HG03520 (cell line): Measurements from ENCODE around the gene SLF1.

Source experiments
- ATAC-seq: cut with Tn5 transposase; IDR thresholded peaks from one replicate; pipeline ENCODE4 v1.9.1; 2021; ENCODE audit warnings: mild to moderate bottlenecking, moderate library complexity; ENCODE audit not compliant: unreplicated experiment

The SLF1 gene

DNA sequence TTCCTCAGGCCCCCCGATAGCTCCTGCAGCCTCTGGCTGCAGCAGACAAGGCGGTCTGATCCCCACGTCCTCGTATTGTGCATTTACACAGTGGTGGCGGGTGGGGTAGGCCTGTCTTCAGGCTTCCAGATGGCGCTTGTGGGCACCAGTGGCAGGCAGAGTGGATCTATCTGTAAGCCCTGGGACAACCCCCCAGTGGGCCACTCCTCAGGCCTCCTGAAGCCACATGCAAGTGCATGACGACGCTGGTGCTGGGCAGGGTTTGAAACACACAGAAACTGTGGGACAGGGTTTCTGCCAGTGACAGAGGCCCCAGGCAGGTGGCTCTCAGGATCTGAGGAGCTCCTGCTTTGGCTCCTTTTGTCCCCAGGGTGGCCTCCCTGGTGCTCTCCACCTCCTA is 42.0 kb downstream of the SLF1 start:
- ATAC-seq, result no peak

DNA sequence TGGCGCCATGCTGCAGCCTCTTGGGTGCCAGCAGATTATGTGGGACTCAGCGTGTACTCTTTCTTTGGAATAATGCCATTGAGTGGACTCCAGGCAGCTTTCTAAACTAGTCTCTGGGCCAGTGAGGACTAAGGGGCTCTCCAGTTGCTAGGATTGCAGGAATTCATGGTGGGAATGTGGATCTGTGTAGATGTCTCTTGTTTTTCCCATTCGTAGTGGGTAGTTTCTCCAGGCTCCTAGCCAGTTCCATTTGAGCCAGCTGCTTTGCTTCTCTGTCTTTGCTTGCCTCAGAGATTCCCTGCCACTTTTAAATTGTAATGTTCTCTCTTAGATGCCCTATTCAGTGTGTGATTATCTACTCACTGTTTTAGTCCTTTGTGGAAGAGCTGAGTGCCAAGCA is 42.6 kb downstream of the SLF1 start:
- no peak for ATAC-seq

DNA sequence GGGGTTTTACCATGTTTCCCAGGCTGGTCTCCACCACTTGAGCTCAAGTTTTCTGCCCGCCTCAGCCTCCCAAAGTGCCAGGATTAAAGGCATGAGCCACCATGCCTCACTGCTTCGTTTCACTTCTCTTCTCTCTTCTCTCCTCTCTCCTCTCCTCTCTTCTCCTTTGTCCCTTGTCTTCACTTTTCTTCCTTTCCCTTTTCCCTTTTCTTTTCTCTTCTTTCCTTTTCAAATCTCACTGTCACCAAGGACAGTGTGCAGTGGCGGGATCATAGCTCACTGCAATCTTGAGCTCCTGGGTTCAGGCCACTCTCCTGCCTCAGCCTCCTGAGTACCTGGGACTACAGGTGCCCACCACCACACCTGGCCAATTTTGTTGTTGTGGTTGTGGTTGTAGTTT is 49.5 kb downstream of the SLF1 start:
- ATAC-seq, result no peak

DNA sequence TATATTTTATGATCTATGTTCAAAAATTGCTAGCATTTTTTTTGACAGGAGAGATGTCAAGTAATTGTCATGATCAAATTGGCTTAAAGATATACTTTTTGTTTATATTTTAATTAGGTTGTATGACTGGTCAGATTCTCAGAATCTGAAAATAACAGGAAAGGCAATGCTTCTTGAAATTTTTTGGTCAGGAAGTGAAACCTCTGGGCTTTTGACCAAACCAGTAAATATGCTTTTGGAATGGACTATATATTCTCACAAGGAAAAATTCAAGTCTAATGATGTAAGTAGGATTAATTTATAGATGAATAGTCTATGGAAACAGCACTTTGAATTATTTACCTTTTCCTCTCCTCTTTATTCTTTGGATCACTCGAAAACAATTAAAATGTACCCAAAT is 52.3 kb downstream of the SLF1 start:
- ATAC-seq, result no peak

DNA sequence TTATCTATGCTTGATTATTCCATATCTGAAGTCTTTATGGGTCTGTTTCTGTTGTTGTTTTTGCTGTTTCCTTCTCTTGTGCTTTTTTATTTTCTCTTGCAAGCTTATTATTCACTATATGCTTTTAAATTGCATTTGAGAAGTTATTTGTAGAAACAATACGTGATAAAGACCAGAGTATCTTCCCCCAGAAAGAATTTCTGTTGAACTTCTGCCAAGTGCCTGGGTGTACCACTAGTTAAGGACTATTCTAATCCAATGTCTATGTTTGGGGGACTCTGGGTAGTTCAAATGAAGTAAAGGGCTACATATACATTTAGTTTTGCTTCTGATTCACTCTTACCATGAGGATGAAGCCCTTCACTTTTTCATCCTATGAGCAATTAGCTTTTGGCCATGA is 54.3 kb downstream of the SLF1 start:
- ATAC-seq, result no peak

DNA sequence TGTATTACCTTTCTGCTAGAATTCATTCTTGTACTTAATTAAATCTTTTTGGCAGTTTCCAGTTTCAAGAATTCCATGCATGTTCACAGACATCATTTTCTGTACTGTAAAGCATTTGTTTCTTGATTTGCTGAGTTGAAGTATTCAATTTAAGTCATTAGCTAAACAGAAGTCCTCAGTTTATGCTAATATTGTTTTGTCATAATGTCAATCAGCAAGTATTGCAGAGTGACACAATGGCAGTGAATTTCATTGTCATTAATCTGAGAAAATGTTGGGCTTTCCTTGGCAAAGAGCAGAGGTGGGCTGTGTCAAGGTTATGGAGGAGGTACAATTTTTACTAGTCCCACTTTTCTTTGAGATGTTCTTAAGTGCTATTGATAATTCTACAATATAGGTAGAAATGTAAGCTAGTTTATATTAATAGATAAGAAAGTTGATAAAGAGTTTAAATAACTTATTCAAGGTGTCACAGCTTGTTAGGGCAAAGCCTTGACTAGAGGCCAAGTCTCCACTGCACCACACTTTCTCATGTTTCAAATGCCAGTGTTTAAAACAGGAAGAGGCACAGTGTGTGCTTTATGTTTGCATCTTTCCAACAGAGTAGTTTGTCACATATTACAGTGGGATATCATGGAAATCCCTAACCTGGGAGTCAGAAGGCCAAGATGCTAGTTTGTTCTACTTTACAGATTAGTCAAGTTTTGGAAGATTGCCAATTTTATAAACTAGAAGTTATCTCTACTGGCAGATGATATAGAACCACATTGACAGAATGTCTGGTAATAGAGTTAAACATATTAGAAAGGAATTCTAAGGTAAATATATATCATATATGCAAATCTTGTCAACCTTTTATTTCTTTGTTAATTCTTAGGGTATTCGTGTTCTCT is 56.3 kb downstream of the SLF1 start:
- no peak for ATAC-seq

DNA sequence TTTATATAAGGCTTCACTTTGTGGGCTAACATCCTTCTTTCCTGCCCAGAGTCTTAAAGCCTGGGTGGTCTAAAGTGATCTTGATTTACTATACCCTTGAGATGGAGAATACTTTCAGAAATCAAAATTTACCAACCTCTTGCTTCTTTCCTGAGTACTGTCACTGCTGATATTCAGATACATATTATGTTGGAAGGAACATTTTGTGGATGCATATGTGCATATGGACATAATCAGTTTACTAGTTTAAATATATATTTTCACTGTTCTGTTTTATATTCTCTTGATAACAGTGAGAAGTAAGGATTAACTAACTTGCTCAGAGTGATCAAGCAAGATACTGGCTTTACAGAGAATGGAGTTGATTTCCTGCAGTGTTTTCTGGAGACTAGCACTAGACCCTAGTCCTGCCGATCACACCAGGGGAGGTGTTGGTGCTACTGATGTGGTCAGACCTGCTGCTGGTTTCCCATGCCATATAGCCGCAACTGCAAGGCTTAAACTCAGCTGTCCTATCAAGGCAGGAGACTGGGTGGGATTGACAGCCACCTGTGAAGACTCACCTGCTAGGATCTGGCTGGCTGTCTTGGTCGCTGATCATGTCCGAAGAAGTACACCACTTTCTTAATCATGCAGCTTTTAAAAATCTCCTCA is 57.6 kb downstream of the SLF1 start:
- no peak for ATAC-seq

DNA sequence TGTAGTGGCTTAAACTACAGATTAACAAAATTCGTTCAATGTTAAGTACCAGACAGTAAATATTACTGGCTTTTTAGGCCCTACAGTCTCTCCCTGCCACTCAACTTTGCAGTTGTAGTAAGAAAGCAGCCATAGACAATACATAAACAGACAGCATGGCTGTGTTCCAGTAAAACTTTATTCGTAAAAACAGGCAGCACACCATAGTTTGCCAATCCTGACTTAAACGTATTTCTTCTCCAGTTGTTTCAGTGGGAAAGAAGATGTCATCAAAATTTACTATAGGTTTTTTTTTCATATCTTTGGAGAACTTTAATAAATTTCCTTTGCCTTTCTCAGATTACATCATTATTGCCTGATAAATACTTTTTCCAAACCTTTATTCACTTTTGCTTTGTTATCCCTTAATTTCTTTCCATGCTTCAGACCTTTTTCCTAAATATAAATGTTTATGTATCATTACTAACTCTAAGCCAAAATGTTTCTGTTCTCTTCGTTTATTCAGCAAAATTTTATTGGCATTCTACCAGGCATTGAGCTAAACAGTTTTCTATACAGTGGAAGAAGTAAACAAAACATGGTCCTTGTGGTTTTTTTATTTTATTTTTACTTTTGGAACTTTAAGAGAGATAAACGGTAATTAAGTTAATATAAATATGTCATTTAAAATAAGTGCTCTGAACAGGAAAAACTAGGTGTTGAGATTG is 64.5 kb downstream of the SLF1 start:
- ATAC-seq, result no peak

DNA sequence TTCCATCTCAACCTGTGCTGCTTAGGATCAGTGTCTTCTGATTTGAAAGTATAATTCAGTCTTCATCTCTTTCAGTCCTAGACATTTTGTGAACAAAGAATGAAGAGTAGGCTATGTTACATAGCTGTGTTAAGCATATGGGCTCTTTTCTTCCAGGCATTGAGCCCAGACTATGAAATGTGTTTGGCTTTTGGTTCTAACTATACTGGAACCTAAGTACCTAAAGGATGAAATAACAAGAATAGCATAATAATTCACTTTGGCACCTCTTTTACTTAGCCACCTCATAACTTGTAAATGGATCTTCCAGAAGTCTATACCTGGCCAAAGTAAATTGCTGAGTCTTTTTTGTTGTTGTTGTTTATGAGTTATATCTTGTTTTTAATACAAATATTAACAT is 71.4 kb downstream of the SLF1 start:
- ATAC-seq, result no peak

DNA sequence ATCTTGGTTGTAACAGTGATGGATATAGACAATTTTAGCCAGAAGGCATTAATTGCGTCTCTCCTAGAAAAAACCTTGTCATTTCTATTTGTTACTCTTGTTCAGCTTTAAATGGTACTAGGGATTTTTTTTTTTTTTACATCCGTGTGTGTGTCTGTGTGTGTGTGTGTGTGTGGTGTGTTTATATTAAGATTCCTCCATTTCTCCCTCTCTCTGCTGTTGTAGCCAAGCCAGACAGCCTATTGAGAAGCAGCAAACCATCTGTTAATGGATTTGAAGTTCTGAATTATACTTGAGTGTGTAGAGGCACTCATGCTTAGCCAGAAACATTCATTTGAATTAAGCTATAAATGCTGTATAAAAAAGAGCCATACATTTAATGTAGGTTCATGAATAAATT is 72.3 kb downstream of the SLF1 start:
- no peak for ATAC-seq

DNA sequence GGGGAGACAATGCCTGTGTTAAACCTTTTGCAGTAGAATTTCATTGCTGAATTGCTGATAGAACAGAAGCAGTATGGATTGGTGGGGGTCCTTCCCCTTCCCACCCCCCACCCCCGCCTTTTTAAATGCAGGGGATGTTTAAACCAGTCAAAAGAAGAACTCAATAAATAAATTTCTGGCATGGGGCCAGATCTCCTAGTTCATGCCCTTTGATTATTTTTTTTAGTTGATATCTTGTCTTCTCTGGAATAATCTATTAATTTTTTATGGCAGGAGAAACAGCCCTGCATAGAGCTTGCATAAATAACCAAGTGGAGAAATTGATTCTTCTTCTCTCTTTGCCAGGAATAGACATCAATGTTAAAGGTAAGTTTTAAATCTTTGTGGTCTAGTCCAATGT is 72.8 kb downstream of the SLF1 start:
- ATAC-seq, result no peak

DNA sequence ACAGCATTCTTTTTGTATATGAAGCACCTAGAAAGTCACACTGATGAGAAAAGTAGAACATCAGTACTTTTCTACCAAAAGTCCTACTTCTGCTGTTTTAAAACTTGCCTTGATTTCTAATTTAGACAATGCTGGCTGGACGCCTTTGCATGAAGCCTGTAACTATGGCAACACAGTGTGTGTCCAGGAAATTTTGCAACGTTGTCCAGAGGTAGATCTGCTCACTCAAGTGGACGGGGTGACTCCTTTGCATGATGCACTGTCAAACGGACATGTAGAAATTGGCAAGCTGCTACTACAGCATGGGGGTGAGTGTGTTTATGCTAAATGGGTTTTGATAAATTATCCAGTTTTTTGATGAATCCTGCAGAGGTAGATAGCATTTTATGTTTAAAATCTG is 73.5 kb downstream of the SLF1 start:
- no peak for ATAC-seq

DNA sequence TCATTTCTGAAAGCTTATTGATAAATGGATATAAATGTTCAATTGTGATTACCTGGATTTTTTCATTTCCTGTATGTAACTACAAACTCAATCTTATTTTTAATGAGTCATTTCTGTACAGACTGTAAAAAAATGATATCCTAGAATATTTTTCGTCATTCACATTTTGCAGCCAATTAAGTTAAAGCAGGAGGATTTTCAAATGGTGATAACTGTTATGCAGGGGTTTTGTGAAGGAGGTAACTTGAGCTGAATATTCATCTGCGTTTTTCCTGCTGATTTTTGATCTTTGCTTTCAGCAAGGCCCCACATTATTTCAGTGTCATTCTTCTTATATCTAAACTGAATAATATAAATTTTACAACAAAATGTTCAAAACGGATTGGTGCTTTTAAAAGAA is 74.1 kb downstream of the SLF1 start:
- ATAC-seq, result no peak

DNA sequence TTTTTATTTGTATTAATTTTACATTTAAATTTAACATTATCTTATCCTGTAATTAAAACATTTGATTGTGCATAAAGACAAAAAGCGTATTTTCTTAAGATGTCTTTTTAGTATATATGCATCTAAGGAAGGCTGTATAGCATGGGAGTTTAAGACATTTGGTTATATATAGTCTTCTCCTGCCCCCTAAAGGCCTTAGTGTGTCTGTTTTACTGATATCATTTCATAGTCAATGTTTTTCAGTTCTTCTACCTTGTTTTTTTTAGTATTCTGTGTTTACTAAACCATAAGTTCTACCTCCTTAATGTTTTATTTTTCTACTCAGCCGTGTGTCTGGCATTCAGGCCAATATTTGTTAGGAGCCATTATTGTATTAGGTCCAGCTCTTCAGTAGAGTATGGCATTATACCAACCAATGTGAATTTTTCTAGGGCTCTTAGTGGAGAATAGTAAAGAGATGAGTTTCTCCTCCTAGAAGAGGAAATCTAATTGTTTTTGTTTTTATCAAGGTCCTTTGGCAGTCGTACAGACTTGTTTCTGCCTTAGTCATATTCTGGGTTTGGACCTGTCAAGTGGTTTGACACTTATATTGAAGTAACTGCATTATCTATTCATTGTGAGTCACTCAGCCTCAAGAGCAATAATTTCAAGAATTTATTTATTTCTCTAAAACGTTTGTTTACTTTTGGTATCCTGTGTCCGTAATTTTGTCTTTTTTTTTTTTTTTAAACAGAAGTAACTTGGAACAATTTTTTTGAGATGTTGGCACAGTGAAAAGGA is 74.8 kb downstream of the SLF1 start:
- peak; percentile 87 for ATAC-seq

DNA sequence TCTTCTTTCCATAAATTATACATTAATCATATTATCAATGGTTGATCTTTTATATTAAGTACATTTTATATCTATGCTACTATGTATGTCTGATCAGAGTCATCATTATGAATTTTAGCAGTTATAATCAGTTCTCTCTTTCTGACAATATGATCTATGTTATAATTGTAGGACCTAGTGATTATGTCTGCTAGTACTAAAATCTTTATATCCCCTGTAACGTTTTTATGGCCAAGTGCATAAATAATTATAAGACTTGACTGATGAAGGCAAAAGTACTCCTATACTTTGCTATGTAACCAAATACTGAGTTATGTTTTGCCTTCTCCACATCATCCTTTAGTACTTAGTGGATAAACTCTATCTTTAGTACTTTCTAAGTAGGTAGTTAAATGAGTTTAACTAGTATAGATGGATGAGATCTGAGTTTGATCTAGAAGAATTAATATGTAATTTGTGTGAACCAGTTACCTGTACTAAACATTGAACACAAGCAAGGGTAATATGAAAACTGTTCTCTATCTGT is 75.4 kb downstream of the SLF1 start:
- ATAC-seq, result no peak

DNA sequence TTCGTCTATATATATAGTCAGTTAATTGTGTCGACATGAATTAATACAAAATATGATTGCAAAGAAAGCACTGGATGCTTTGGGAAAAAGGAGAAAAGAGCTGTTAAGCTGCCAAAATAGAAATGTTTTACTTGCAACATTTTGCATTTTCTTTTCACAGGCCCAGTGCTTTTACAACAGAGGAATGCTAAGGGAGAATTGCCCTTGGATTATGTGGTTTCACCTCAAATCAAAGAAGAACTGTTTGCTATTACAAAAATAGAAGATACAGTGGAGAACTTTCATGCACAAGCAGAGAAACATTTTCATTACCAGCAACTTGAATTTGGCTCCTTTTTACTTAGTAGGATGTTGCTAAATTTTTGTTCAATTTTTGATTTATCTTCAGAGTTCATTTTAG is 76.2 kb downstream of the SLF1 start:
- no peak for ATAC-seq

DNA sequence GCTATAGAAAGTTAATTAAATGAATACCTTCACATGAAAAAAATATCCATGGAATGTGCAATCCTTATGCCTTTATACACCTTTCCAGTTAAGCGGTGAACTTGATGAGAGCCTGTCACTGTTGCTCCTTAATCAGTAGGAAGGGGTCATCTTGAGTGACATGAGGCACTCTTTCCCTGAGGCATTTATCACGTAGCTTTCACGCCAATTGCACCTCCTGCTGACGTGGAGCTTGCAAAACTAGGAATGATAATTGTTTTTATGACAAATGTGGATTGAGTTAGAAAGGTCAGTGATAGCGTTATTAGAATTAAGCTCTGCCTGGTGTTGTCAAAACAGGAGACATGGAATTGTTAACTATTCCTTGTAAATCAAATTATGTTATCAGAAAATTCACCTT is 79.7 kb downstream of the SLF1 start:
- no peak for ATAC-seq

DNA sequence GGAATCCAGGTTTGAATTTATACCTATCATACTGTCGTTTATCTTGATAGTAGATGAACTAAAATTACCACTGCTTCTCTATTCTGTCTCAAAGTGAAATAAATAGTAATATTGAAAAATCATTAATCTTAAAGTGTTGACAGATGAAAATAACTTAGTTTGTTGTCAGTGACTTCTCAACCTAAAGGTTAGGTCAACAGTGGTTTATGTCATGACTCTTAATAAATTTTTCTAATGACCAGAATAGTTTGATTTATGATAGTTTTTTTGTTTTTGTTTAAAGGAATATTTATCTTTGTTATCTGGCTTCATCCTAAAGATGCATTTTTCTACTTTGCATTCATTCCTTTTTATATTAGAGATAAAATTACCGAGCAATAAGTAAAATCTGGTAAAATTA is 81.1 kb downstream of the SLF1 start:
- ATAC-seq, result no peak

DNA sequence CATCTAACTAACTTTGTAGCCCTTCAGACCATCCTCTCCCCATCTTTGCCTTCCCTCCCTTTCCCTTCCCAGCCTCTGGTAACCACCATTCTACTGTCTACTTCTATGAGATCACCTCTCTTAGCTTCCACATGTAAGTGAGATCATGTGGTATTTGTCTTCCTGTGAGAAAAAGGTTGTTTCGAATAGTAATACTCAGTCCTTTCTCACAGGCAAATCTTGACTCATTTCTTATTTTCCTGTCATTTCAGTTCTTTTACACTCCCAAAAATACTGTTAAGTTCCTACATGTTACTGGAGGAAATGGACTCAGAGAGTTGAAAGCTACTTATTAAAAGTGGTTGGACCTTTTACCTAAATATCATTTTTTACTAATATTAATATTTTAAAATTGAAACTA is 82.1 kb downstream of the SLF1 start:
- ATAC-seq, result peak; percentile 80

DNA sequence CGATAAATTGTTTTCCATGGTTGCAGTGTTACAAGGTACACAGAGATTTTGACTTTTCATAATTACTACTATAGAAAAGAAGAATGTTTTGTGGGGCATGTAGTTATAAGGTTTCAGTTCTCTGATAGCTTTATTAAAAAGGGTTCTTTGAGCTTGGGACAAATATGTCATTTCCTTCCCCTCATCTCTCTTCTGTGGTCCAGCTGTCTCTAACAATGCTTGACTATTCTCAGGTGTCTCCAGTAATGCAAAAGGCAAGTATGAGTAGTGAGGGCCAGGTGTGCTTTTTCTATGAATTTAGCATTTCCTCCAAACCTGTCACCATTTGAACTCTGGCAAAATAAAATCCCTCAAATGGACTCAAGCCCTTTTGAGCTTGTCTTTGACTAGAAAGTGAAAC is 84.3 kb downstream of the SLF1 start:
- ATAC-seq, result peak; percentile 53

DNA sequence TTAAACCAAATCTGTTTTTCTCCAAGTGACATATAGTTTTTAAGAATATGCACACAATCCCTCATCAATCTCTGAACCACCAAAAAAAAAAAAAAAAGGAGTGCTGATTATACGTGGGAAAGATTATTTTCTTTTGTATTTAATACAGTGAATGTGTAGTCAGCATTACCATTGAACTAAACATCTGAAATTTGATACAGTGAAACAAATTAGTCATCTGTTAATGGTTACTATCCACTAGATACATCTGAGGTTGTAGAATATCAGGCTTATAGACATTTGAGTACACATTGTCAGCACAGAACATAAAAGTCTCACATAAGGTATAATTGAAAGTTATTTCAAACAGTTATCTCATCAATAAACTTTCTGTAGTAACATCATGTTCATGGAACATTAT is 87.0 kb downstream of the SLF1 start:
- ATAC-seq, result no peak
